HuH-7 (cell line): Measurements from ENCODE around the gene VENTX.

Experiments used
- DNase-seq: peaks from one replicate; pipeline ENCODE4 v3.0.0; 2011; ENCODE audit warnings: low spot score

VENTX gene

DNA sequence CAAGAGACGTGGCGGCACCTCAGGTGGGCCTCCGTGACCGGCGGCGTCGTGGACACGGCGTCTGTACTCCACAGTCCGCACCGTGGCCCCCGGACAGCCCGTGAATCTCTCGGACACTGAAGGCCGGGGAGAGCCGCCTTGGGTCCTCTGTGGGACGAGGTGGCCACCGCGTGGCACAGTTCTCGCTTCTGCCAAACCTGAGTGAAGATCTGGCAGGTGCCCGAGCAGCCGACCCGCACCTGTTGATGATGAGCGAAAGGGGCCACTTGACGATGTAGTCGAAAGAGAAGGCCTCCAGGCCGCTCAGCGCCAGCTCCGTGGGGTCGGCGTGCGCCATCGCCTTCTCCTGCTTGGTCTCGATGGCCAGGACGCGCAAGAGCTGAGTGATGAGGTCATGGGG is 47.6 kb downstream of the VENTX start:
- DNase-seq = no peak

DNA sequence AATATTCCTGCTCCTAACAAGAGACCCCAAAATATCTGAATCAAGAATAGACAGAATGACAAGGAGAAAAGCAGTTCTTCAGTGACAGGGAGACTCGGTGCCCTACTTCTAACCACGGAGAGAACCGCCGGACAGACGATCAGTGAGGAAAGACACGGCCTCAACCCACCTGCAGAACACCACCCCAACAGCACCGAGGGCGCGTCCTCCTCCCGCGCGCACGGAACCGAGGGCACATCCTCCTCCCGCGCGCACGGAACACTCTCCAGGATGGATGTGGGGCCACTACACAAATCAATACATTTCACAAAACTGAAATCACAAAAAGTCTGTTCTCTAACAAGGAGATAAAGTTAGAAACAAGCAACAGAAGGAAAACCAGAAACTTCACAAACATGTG is 48.7 kb downstream of the VENTX start:
- no peak for DNase-seq

- DNase-seq = no peak
Measured at GRCh38 chr10:133287832-133288500, 50.3 kb downstream of the VENTX start.

DNA sequence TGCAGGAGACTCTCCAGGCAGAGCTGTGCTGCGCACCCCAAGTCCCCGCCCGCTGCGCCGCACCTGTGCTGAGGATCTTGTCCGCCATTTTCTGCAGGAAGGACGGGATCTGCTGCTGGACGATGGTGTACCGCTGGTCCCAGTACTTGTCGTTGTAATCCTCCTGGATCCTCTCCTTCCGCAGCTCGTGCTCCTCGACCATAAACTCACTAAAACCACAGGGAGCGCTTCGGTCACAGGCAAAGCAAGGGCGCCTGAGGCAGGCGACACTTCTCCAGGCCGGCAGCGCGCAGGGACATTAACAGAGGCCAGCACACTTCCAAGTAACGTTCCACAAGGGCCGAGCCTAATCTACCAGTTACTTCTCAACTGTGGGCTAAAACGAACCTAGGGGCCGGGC is 52.1 kb downstream of the VENTX start:
- DNase-seq = no peak
